Uterus (tissue), 4 donors: ENCODE measurements around the gene TMEM114. TPM values are rescaled to one million over a fixed set of nuclear protein-coding genes. Genes with fewer than 3 reads are reported as not detected.

Experiments used
- DNase-seq, 2 donors: peaks; one replicate each; pipeline ENCODE4 v3.0.0-alpha.2; 2019 to 2020
- H3K27ac ChIP-seq, 2 donors: fragments of 200-600 bp; sonication (generic); 1 replicate in 1 of 2; 2 replicates in 1 of 2; pipeline ENCODE4 v1.5.1; 2016 to 2018
- H3K27me3 ChIP-seq, 2 donors: fragments of 200-600 bp; sonication (generic); one replicate each; pipeline ENCODE4 v1.5.1; 2018 to 2019; ENCODE audit warnings: control low read depth in 1 of 2
- H3K36me3 ChIP-seq, 2 donors: fragments of 200-600 bp; sonication (generic); one replicate each; pipeline ENCODE4 v1.5.1; 2019; ENCODE audit warnings: control low read depth in 1 of 2
- H3K4me1 ChIP-seq, 2 donors: fragments of 200-600 bp; sonication (generic); one replicate each; pipeline ENCODE4 v1.5.1; 2018 to 2019; ENCODE audit warnings: control low read depth in 1 of 2
- H3K4me3 ChIP-seq, 2 donors: fragments of 200-600 bp; sonication (generic); 1 replicate in 1 of 2; 2 replicates in 1 of 2; pipeline ENCODE4 v1.5.1; 2018 to 2019; ENCODE audit warnings: mild to moderate bottlenecking in 1 of 2
- H3K9me3 ChIP-seq, 2 donors: fragments of 200-600 bp; sonication (generic); one replicate each; pipeline ENCODE4 v1.5.1; 2019; ENCODE audit warnings: control low read depth in 1 of 2
- CTCF ChIP-seq, 4 experiments: fragments of 200-600 bp in 2 of 4; fragments of 450-650 bp in 2 of 4; sonication (generic) in 2 of 4; IDR thresholded peaks; one replicate each; pipeline ENCODE4 v1.5.1; 2016 to 2019; ENCODE audit warnings: antibody characterized with exemption in 4 of 4, mild to moderate bottlenecking in 2 of 4, moderate library complexity in 1 of 4
- POLR2A ChIP-seq, 2 donors: fragments of 450-650 bp; IDR thresholded peaks; one replicate each; pipeline ENCODE4 v1.6.1; 2016; ENCODE audit warnings: antibody characterized with exemption in 2 of 2, mild to moderate bottlenecking in 1 of 2, moderate library complexity in 1 of 2
- intact Hi-C: fragments of 100-400 bp; cut with DNase I; formaldehyde crosslinking; loops from one replicate; pipeline ENCODE4 v1.15.1; 2023; ENCODE audit warnings: low total_unique reads
- total RNA-seq, 4 donors: library from RNA; depleted of rRNA in 3 of 4; stranded (reverse); fragments of >200 nt in 3 of 4; gene quantifications; one replicate each; pipeline versions ENCODE4 v1.1.0 to v1.2.4, GENCODE V29; 2014 to 2023
- donor health status: DM: yes; HTN: yes; CAD: no.

Gene TMEM114
- total RNA-seq, 4 donors from 2014 or later, result not detected

- H3K27me3 ChIP-seq, result no peaks in the 10 kb centered on the region
- H3K4me1 ChIP-seq, result no peaks in the 10 kb centered on the region
- no peak for DNase-seq
- H3K9me3 ChIP-seq, result no peaks in the 10 kb centered on the region
- no peaks in the 10 kb centered on the region for H3K36me3 ChIP-seq
- intact Hi-C loops, result no loop called here
- no peak for TF ChIP-seq POLR2A (IDR thresholded peaks at IDR 0.05)
- TF ChIP-seq CTCF (IDR thresholded peaks at IDR 0.05), result no peak
- no peak overlapping the region for H3K27ac ChIP-seq
- H3K4me3 ChIP-seq, result no peak overlapping the region
These were observed 36.3 kb downstream of the TMEM114 start for GRCh38 chr16:8554022-8554421.

- no peak overlapping the region for H3K4me3 ChIP-seq
- no peak overlapping the region for H3K27ac ChIP-seq
- no peak for DNase-seq
- H3K27me3 ChIP-seq, result no peaks in the 10 kb centered on the region
- no peaks in the 10 kb centered on the region for H3K9me3 ChIP-seq
- no peaks in the 10 kb centered on the region for H3K36me3 ChIP-seq
- intact Hi-C loops, result no loop called here
- TF ChIP-seq CTCF (IDR thresholded peaks at IDR 0.05), result no peak
- TF ChIP-seq POLR2A (IDR thresholded peaks at IDR 0.05), result no peak
- H3K4me1 ChIP-seq, result no peaks in the 10 kb centered on the region
These were observed 37.7 kb downstream of the TMEM114 start for GRCh38 chr16:8552487-8553221.

GRCh38 chr16:8551388-8552332 lies 38.7 kb downstream of the TMEM114 start:
- Histone ChIP-seq H3K36me3 (no peaks in the 10 kb centered on the region), H3K4me3 (no peak overlapping the region), H3K27ac (no peak overlapping the region), H3K9me3 (no peaks in the 10 kb centered on the region), H3K4me1 (no peaks in the 10 kb centered on the region), H3K27me3 (no peaks in the 10 kb centered on the region)
- intact Hi-C loops, result no loop called here
- TF ChIP-seq POLR2A (IDR thresholded peaks at IDR 0.05), result no peak
- no peak for TF ChIP-seq CTCF (IDR thresholded peaks at IDR 0.05)
- DNase-seq, result no peak

- H3K36me3 ChIP-seq, result no peaks in the 10 kb centered on the region
- intact Hi-C loops, result no loop called here
- H3K27me3 ChIP-seq, result no peaks in the 10 kb centered on the region
- DNase-seq, result no peak
- no peaks in the 10 kb centered on the region for H3K4me1 ChIP-seq
- no peak overlapping the region for H3K27ac ChIP-seq
- TF ChIP-seq POLR2A (IDR thresholded peaks at IDR 0.05) (no peak), CTCF (IDR thresholded peaks at IDR 0.05) (no peak)
- H3K9me3 ChIP-seq, result no peaks in the 10 kb centered on the region
- no peak overlapping the region for H3K4me3 ChIP-seq
These were observed 39.5 kb downstream of the TMEM114 start for GRCh38 chr16:8550728-8551387.
